Measurements from ENCODE around the gene KCNAB1. TPM values are rescaled to one million over a fixed set of nuclear protein-coding genes. Genes with fewer than 3 reads are reported as not detected.

The KCNAB1 gene
- total and polyA plus RNA-seq, 4 donors, result 0.76 to 2.8 (median 1.0) TPM

DNA sequence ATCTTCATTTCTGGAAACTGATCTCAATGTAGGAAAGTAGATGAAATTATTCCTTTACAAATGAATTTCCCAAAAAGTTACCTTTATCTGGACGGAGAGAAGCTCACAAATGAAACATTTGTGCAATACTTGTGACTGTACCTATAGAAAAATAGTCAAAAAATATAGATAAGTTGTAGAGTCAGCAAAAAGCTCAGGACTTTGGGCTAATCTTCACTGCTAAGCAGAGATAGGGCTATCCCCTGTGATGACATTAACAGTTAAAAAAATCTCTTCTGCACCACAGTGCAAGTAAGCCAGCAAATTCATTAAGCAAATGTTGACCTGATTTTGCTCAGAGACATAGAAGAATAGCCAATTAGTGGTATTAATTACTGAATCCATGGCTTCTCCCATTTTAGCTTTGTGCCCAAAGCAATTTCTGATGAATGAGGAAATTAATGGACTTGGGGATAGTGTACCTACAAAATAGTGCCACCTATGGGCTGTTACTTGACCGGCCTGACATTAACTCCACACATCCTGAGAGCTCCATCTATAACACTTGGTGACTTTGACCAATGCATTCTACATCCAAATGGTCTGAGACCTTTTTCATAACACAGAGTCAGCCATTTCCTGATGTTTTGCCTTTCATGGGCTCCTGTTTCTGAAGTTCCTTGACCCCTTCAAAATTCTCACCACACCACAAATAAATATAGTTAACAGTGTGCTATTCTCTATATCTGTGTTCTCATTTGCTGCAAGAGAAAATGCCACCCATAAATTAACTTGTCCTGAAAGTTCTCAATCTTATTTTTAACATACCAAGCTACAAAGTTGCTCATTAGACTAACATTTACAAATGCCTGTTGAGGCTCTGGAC, 329.6 kb downstream of the KCNAB1 start:
- Histone ChIP-seq H3K4me1 (ENCODE audit: control insufficient read depth in 4 of 4, insufficient read depth in 4 of 4, low read length in 3 of 4) (no peaks in the 10 kb centered on the region), H3K9me3 (ENCODE audit: control insufficient read depth in 4 of 4, low read length in 3 of 4) (no peaks in the 10 kb centered on the region), H3K4me3 (ENCODE audit: low read depth in 1 of 3, low read length in 3 of 3) (no peak overlapping the region), H3K9ac (ENCODE audit: low read depth in 1 of 2, low read length in 2 of 2) (no peak overlapping the region), H3K27ac (ENCODE audit: low read depth in 1 of 2, low read length in 2 of 2) (no peak overlapping the region), H3K36me3 (ENCODE audit: control insufficient read depth in 4 of 4, insufficient read depth in 3 of 4, low read depth in 1 of 4, low read length in 3 of 4) (no peaks in the 10 kb centered on the region), H3K27me3 (ENCODE audit: control insufficient read depth in 4 of 4, insufficient read depth in 4 of 4, low read length in 3 of 4) (no peaks in the 10 kb centered on the region)
- 46% methylated on average over 2 of the region's 2 CpGs for WGBS
- DNase-seq (ENCODE audit: low spot score), result no peak
- no peak for TF ChIP-seq HNF4A (conservative IDR thresholded peaks at IDR 0.05)
- TF ChIP-seq, protein P1, sequence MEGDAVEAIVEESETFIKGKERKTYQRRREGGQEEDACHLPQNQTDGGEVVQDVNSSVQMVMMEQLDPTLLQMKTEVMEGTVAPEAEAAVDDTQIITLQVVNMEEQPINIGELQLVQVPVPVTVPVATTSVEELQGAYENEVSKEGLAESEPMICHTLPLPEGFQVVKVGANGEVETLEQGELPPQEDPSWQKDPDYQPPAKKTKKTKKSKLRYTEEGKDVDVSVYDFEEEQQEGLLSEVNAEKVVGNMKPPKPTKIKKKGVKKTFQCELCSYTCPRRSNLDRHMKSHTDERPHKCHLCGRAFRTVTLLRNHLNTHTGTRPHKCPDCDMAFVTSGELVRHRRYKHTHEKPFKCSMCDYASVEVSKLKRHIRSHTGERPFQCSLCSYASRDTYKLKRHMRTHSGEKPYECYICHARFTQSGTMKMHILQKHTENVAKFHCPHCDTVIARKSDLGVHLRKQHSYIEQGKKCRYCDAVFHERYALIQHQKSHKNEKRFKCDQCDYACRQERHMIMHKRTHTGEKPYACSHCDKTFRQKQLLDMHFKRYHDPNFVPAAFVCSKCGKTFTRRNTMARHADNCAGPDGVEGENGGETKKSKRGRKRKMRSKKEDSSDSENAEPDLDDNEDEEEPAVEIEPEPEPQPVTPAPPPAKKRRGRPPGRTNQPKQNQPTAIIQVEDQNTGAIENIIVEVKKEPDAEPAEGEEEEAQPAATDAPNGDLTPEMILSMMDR (IDR thresholded peaks at IDR 0.05; ENCODE audit: low read depth, low read length, missing input control), result peak; percentile 52
- peak; percentile 67 to 74 for TF ChIP-seq RAD21 (IDR thresholded peaks at IDR 0.05)

DNA sequence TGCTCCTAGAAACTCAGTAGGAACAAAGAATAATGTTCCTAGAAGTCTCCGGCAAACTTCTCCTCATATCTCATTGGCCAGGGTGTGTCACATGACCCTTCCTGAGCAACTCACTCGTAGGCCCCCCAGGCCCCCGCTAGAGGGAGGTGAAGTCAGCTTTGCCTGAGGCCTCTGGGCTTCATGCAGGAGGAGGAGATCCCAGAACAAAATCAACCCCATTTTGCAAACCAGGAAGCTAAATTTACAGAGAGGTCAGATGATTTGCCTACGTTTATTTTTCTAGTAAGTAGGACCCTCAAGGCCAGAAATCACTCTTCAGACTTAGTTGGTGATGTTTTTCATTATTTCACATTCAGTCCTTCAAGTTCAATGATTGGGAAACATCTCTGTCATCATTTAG, 335.5 kb downstream of the KCNAB1 start:
- 83% methylated on average over 4 of the region's 4 CpGs for WGBS

More for the DNA sequence above, 335.5 kb downstream of the KCNAB1 start:
- Histone ChIP-seq H3K9ac (ENCODE audit: low read depth in 1 of 2, low read length in 2 of 2) (no peak overlapping the region), H3K4me1 (ENCODE audit: control insufficient read depth in 4 of 4, insufficient read depth in 4 of 4, low read length in 3 of 4) (peaks cover 0 to 2% (median 0%) of the 10 kb centered on the region in 4 donors), H3K4me3 (ENCODE audit: low read depth in 1 of 3, low read length in 3 of 3) (no peak overlapping the region), H3K27me3 (ENCODE audit: control insufficient read depth in 4 of 4, insufficient read depth in 4 of 4, low read length in 3 of 4) (no peaks in the 10 kb centered on the region), H3K27ac (ENCODE audit: low read depth in 1 of 2, low read length in 2 of 2) (no peak overlapping the region), H3K36me3 (ENCODE audit: control insufficient read depth in 4 of 4, insufficient read depth in 3 of 4, low read depth in 1 of 4, low read length in 3 of 4) (no peaks in the 10 kb centered on the region), H3K9me3 (ENCODE audit: control insufficient read depth in 4 of 4, low read length in 3 of 4) (no peaks in the 10 kb centered on the region)
- TF ChIP-seq YY1 (IDR thresholded peaks at IDR 0.05) (no peak), HNF4G (IDR thresholded peaks at IDR 0.05) (no peak), RXRA (IDR thresholded peaks at IDR 0.05) (no peak), FOXA1 (IDR thresholded peaks at IDR 0.05) (no peak), TAF1 (conservative IDR thresholded peaks at IDR 0.05) (no peak), SP1 (IDR thresholded peaks at IDR 0.05) (no peak), HNF4A (conservative IDR thresholded peaks at IDR 0.05) (no peak), JUND (IDR thresholded peaks at IDR 0.05) (no peak), EGR1 (IDR thresholded peaks at IDR 0.05; ENCODE audit: low read depth in 2 of 2) (no peak), GABPA (IDR thresholded peaks at IDR 0.05 in 1 of 2, conservative IDR thresholded peaks at IDR 0.05 in 1 of 2) (no peak), NR2F2 (IDR thresholded peaks at IDR 0.05) (no peak), RAD21 (IDR thresholded peaks at IDR 0.05) (no peak), FOXA2 (IDR thresholded peaks at IDR 0.05) (no peak)
- TF ChIP-seq, protein P2, sequence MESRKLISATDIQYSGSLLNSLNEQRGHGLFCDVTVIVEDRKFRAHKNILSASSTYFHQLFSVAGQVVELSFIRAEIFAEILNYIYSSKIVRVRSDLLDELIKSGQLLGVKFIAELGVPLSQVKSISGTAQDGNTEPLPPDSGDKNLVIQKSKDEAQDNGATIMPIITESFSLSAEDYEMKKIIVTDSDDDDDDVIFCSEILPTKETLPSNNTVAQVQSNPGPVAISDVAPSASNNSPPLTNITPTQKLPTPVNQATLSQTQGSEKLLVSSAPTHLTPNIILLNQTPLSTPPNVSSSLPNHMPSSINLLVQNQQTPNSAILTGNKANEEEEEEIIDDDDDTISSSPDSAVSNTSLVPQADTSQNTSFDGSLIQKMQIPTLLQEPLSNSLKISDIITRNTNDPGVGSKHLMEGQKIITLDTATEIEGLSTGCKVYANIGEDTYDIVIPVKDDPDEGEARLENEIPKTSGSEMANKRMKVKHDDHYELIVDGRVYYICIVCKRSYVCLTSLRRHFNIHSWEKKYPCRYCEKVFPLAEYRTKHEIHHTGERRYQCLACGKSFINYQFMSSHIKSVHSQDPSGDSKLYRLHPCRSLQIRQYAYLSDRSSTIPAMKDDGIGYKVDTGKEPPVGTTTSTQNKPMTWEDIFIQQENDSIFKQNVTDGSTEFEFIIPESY (IDR thresholded peaks at IDR 0.05), result no peak
- TF ChIP-seq, protein P1 (IDR thresholded peaks at IDR 0.05; ENCODE audit: low read depth, low read length, missing input control), result no peak
- TF ChIP-seq, protein P3, sequence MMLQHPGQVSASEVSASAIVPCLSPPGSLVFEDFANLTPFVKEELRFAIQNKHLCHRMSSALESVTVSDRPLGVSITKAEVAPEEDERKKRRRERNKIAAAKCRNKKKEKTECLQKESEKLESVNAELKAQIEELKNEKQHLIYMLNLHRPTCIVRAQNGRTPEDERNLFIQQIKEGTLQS (IDR thresholded peaks at IDR 0.05), result no peak
- TF ChIP-seq, protein P4, sequence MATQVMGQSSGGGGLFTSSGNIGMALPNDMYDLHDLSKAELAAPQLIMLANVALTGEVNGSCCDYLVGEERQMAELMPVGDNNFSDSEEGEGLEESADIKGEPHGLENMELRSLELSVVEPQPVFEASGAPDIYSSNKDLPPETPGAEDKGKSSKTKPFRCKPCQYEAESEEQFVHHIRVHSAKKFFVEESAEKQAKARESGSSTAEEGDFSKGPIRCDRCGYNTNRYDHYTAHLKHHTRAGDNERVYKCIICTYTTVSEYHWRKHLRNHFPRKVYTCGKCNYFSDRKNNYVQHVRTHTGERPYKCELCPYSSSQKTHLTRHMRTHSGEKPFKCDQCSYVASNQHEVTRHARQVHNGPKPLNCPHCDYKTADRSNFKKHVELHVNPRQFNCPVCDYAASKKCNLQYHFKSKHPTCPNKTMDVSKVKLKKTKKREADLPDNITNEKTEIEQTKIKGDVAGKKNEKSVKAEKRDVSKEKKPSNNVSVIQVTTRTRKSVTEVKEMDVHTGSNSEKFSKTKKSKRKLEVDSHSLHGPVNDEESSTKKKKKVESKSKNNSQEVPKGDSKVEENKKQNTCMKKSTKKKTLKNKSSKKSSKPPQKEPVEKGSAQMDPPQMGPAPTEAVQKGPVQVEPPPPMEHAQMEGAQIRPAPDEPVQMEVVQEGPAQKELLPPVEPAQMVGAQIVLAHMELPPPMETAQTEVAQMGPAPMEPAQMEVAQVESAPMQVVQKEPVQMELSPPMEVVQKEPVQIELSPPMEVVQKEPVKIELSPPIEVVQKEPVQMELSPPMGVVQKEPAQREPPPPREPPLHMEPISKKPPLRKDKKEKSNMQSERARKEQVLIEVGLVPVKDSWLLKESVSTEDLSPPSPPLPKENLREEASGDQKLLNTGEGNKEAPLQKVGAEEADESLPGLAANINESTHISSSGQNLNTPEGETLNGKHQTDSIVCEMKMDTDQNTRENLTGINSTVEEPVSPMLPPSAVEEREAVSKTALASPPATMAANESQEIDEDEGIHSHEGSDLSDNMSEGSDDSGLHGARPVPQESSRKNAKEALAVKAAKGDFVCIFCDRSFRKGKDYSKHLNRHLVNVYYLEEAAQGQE (IDR thresholded peaks at IDR 0.05), result no peak
- no peak for DNase-seq (ENCODE audit: low spot score)

Measured in liver (tissue), 9 donors.